Measurements from ENCODE around the gene LBX1.

DNA sequence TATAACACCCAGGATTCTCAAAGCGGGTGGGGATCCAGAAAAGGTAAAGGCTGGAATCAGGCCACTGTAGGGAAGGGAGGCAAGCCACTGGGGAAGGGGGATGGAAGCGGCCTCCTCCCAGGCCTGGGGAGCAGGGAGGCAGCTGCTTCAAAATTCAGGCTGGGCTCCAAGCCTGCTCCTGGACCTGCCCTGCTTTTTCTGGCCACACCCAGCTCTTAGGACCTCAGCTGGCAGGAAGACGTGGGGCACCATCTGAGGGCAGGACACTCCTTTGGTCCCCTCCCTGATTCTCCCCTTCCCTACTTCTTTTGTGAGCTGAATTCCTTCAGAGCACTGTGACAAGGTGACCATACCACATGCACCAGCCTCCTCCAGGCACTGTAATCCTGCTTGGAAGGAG is 4.6 kb upstream of the LBX1 start:
- TF ChIP-seq, protein P1, sequence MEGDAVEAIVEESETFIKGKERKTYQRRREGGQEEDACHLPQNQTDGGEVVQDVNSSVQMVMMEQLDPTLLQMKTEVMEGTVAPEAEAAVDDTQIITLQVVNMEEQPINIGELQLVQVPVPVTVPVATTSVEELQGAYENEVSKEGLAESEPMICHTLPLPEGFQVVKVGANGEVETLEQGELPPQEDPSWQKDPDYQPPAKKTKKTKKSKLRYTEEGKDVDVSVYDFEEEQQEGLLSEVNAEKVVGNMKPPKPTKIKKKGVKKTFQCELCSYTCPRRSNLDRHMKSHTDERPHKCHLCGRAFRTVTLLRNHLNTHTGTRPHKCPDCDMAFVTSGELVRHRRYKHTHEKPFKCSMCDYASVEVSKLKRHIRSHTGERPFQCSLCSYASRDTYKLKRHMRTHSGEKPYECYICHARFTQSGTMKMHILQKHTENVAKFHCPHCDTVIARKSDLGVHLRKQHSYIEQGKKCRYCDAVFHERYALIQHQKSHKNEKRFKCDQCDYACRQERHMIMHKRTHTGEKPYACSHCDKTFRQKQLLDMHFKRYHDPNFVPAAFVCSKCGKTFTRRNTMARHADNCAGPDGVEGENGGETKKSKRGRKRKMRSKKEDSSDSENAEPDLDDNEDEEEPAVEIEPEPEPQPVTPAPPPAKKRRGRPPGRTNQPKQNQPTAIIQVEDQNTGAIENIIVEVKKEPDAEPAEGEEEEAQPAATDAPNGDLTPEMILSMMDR (IDR thresholded peaks at IDR 0.05; ENCODE audit: poor library complexity, severe bottlenecking) = no peak
- TF ChIP-seq EZH2 (IDR thresholded peaks at IDR 0.05; ENCODE audit: borderline replicate concordance, insufficient read depth, low read length, poor library complexity, severe bottlenecking) (no peak), EP300 (conservative IDR thresholded peaks at IDR 0.05; ENCODE audit: poor library complexity, severe bottlenecking) (no peak), TAF1 (IDR thresholded peaks at IDR 0.05; ENCODE audit: low read depth) (no peak), RAD21 (conservative IDR thresholded peaks at IDR 0.05) (no peak)
